Right atrium auricular region (tissue), 2 donors: ENCODE measurements around the gene PDE5A. TPM values are rescaled to one million over a fixed set of nuclear protein-coding genes. Genes with fewer than 3 reads are reported as not detected.

Experiments used
- DNase-seq: peaks from one replicate; pipeline ENCODE4 v3.0.0-alpha.2; 2019; ENCODE audit warnings: low spot score
- H3K27ac ChIP-seq, 2 donors: fragments of 200-600 bp; sonication (generic); 1 replicate in 1 of 2; 2 replicates in 1 of 2; pipeline ENCODE4 v1.5.1; 2016 to 2019
- H3K27me3 ChIP-seq, 2 donors: fragments of 200-600 bp; sonication (generic); one replicate each; pipeline versions ENCODE4 v1.5.1 to v1.6.0; 2017 to 2019
- H3K36me3 ChIP-seq: fragments of 200-600 bp; sonication (generic); one replicate; pipeline ENCODE4 v1.5.1; 2016
- H3K4me1 ChIP-seq, 2 donors: fragments of 200-600 bp; sonication (generic); one replicate each; pipeline versions ENCODE4 v1.5.1 to v1.6.0; 2017 to 2019
- H3K4me3 ChIP-seq, 2 donors: fragments of 200-600 bp; sonication (generic); 1 replicate in 1 of 2; 2 replicates in 1 of 2; pipeline ENCODE4 v1.5.1; 2017 to 2019; ENCODE audit warnings: mild to moderate bottlenecking in 1 of 2, moderate library complexity in 1 of 2
- H3K9me3 ChIP-seq, 2 donors: fragments of 200-600 bp; sonication (generic); one replicate each; pipeline ENCODE4 v1.5.1; 2019
- total RNA-seq, 2 donors: library from RNA; depleted of rRNA; stranded (reverse); fragments of >200 nt; gene quantifications; one replicate each; pipeline ENCODE4 v1.1.0, GENCODE V29; 2016
- TF ChIP-seq, protein P1 (sequence below), 2 donors: fragments of 200-600 bp; sonication (generic); IDR thresholded peaks; one replicate each; pipeline ENCODE4 v1.5.1; 2019; ENCODE audit warnings: antibody characterized with exemption in 2 of 2

PDE5A gene
- total RNA-seq, 2 donors from 2014 or later: 5.8 to 14.7 TPM

- H3K36me3 ChIP-seq: no peaks in the 10 kb centered on the region
- no peaks in the 10 kb centered on the region for H3K9me3 ChIP-seq
- H3K4me1 ChIP-seq: no peaks in the 10 kb centered on the region
- TF ChIP-seq, protein P1, sequence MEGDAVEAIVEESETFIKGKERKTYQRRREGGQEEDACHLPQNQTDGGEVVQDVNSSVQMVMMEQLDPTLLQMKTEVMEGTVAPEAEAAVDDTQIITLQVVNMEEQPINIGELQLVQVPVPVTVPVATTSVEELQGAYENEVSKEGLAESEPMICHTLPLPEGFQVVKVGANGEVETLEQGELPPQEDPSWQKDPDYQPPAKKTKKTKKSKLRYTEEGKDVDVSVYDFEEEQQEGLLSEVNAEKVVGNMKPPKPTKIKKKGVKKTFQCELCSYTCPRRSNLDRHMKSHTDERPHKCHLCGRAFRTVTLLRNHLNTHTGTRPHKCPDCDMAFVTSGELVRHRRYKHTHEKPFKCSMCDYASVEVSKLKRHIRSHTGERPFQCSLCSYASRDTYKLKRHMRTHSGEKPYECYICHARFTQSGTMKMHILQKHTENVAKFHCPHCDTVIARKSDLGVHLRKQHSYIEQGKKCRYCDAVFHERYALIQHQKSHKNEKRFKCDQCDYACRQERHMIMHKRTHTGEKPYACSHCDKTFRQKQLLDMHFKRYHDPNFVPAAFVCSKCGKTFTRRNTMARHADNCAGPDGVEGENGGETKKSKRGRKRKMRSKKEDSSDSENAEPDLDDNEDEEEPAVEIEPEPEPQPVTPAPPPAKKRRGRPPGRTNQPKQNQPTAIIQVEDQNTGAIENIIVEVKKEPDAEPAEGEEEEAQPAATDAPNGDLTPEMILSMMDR (IDR thresholded peaks at IDR 0.05): no peak
- H3K27ac ChIP-seq: peak overlapping the region in 1 of 2 donors; percentile 21
- no peak overlapping the region for H3K4me3 ChIP-seq
- no peak for DNase-seq
- H3K27me3 ChIP-seq: no peaks in the 10 kb centered on the region
Observed at GRCh38 chr4:119597377-119597776, 31.2 kb downstream of the PDE5A start.

GRCh38 chr4:119593698-119594097, 34.9 kb downstream of the PDE5A start:
- TF ChIP-seq, protein P1 (IDR thresholded peaks at IDR 0.05): no peak

DNA sequence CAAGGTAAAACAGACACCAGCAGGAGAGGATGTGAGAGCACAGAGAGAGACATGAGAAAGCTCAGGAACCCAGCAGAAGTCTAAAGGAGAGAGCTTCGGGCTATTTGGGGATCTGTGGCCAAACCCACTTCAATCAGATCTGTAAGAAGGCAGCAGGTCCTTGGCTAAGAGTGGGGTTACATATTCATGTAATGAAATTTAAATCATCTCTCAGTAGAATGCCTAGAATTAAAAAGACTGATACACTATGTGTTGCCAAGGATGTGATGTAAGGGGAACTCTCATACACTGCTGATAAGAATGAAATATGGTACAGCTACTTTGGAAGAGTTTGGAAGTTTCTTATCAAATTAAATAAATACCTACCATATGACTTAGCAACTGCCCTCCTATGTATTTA, 35.8 kb downstream of the PDE5A start:
- Histone ChIP-seq H3K27me3 (no peaks in the 10 kb centered on the region), H3K9me3 (no peaks in the 10 kb centered on the region), H3K4me3 (no peak overlapping the region), H3K27ac (no peak overlapping the region), H3K36me3 (no peaks in the 10 kb centered on the region), H3K4me1 (no peaks in the 10 kb centered on the region)
- DNase-seq: no peak
- TF ChIP-seq, protein P1 (IDR thresholded peaks at IDR 0.05): no peak

More at GRCh38 chr4:119593698-119594097, 34.9 kb downstream of the PDE5A start:
- H3K27ac ChIP-seq: no peak overlapping the region
- no peaks in the 10 kb centered on the region for H3K36me3 ChIP-seq
- H3K4me1 ChIP-seq: no peaks in the 10 kb centered on the region
- no peak overlapping the region for H3K4me3 ChIP-seq
- DNase-seq: no peak
- H3K27me3 ChIP-seq: no peaks in the 10 kb centered on the region
- no peaks in the 10 kb centered on the region for H3K9me3 ChIP-seq

GRCh38 chr4:119589165-119589564, 39.4 kb downstream of the PDE5A start:
- Histone ChIP-seq H3K36me3 (no peaks in the 10 kb centered on the region), H3K4me3 (no peak overlapping the region), H3K4me1 (no peaks in the 10 kb centered on the region), H3K27me3 (no peaks in the 10 kb centered on the region), H3K27ac (no peak overlapping the region), H3K9me3 (no peaks in the 10 kb centered on the region)
- no peak for DNase-seq
- TF ChIP-seq, protein P1 (IDR thresholded peaks at IDR 0.05): no peak

GRCh38 chr4:119587796-119588195, 40.8 kb downstream of the PDE5A start:
- no peak for DNase-seq
- no peak overlapping the region for H3K27ac ChIP-seq

DNA sequence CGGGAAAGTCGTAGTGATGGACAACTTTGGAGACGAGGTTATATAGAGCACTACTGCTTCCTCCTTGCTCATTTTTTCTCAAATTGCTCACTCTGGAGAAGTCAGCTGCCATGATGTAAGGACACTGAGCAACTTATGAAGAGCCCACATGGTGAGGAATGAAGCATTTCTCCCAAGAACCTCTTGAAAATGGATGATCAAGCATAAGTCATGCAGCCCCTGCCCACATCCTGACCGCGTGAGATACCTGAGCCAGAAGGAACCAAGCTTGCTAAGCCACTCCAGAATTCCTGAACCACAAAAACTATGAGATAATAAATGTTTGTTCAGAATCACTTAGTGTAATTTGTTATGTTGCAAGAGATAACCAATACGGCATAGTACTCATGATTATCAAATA, 42.8 kb downstream of the PDE5A start:
- Histone ChIP-seq H3K4me3 (no peak overlapping the region), H3K9me3 (no peaks in the 10 kb centered on the region), H3K4me1 (no peaks in the 10 kb centered on the region), H3K36me3 (peaks cover 4% of the 10 kb centered on the region), H3K27me3 (no peaks in the 10 kb centered on the region), H3K27ac (no peak overlapping the region)
- DNase-seq: no peak
- TF ChIP-seq, protein P1 (IDR thresholded peaks at IDR 0.05): no peak

More at GRCh38 chr4:119587796-119588195, 40.8 kb downstream of the PDE5A start:
- Histone ChIP-seq H3K4me1 (no peaks in the 10 kb centered on the region), H3K36me3 (peaks cover 4% of the 10 kb centered on the region), H3K4me3 (no peak overlapping the region), H3K9me3 (no peaks in the 10 kb centered on the region), H3K27me3 (no peaks in the 10 kb centered on the region)
- TF ChIP-seq, protein P1 (IDR thresholded peaks at IDR 0.05): no peak
